ENCODE measurements around the gene ARHGEF17. TPM values are rescaled to one million over a fixed set of nuclear protein-coding genes. Genes with fewer than 3 reads are reported as not detected.

ARHGEF17 gene
- polyA plus RNA-seq, 2 of the 4 experiments (the other 2 are of a cell fraction): 7.0 to 16.2 TPM

DNA sequence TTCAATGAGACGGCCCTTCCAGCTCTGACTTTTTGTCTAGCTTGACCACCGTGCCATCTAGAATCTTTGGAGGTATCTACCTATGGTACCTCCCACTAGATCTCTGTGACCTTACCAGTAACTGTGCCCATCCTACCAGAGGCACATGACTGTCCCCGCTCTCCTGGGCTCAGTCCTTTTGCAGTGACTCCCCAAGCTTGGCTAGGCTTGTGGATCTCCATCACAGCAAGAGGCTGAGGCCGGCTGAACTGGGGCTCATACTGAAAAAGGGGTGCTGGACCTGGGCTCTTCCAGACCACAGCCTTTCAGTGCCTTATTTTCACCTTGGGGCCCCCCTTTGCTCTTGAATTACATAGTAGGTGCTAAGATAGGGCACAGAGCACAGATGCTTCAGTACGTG lies 95.5 kb downstream of the ARHGEF17 start:
- no peaks in the 10 kb centered on the region for H3K4me1 ChIP-seq
- no peak overlapping the region for H3K27ac ChIP-seq
- WGBS (ENCODE audit: missing lambda C conversion rate): 85% methylated on average over 5 of the region's 5 CpGs
- no peak for TF ChIP-seq POLR2A (IDR thresholded peaks at IDR 0.05; ENCODE audit: low read length)
- no peak for TF ChIP-seq MAFK (IDR thresholded peaks at IDR 0.05; ENCODE audit: partially characterized antibody)
- TF ChIP-seq MYC (IDR thresholded peaks at IDR 0.05; ENCODE audit: borderline replicate concordance, low read length): no peak
- no peak for TF ChIP-seq PHF8 (IDR thresholded peaks at IDR 0.05; ENCODE audit: borderline replicate concordance, low read depth)
- FAIRE-seq: no peak
- no peak for DNase-seq (ENCODE audit: low read depth in 1 of 2, low spot score in 1 of 2)
- ChIA-PET CTCF (interaction anchor here (0.7 to 24.4 kb wide), 13 partner anchors 10 to 258 kb away, joined by 3 to 667 read pairs (median 4); partner anchors contain the start of gene RELT), POLR2A (no interaction called here)
- no peak for ATAC-seq
- H3K9me3 ChIP-seq: no peaks in the 10 kb centered on the region
- no peak overlapping the region for H3K4me2 ChIP-seq
- H3K4me3 ChIP-seq: no peak overlapping the region

DNA sequence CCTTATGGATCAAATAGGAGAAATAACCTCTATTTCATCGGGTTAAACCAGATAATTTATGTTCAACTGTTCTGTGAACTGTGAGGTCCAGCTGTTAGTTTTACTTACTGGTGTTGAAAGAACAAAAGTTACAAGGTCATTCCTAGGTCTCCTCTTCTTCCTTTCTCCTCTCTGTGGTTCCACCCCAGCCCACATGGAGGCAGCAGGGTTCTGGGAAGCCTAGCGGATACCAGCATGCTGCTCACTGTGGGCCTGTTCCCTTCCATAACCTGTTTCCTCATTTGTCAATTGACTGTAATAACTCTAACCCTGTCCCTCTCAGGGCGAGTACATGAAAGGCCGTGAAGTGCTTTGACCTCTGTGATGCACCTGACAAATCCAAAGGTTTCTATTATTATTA lies 96.0 kb downstream of the ARHGEF17 start:
- Histone ChIP-seq H3K4me2 (no peak overlapping the region), H3K4me1 (no peaks in the 10 kb centered on the region), H3K4me3 (no peak overlapping the region), H3K27ac (no peak overlapping the region), H3K9me3 (no peaks in the 10 kb centered on the region)
- WGBS (ENCODE audit: missing lambda C conversion rate): 74% methylated on average over 4 of the region's 4 CpGs
- peak; percentile 59 to 63 for DNase-seq (ENCODE audit: low read depth in 1 of 2, low spot score in 1 of 2)
- ATAC-seq: peak; percentile 74 to 88
- no peak for FAIRE-seq
- CTCF ChIA-PET: interaction anchor here (0.6 to 24.4 kb wide), 12 partner anchors 9 to 258 kb away, joined by 3 to 667 read pairs (median 4); partner anchors contain the start of gene RELT
- TF ChIP-seq JUN (IDR thresholded peaks at IDR 0.05) (no peak), CBX2 (IDR thresholded peaks at IDR 0.05; ENCODE audit: borderline replicate concordance, low read depth) (no peak), NFE2L2 (conservative IDR thresholded peaks at IDR 0.05; ENCODE audit: low read length) (no peak), SMC3 (IDR thresholded peaks at IDR 0.05) (peak; percentile 54), RAD21 (conservative IDR thresholded peaks at IDR 0.05 in 1 of 2, IDR thresholded peaks at IDR 0.05 in 1 of 2) (peak; percentile 48 to 73), POLR2A (IDR thresholded peaks at IDR 0.05; ENCODE audit: low read length) (no peak), MYC (IDR thresholded peaks at IDR 0.05; ENCODE audit: borderline replicate concordance, low read length) (no peak), RNF2 (IDR thresholded peaks at IDR 0.05; ENCODE audit: borderline replicate concordance, low read depth) (no peak), CBX8 (IDR thresholded peaks at IDR 0.05) (no peak), TP53 (CRISPR knock-in tag; IDR thresholded peaks at IDR 0.05) (no peak), NPAS2 (CRISPR knock-in tag; IDR thresholded peaks at IDR 0.05; ENCODE audit: borderline replicate concordance) (no peak), SREBF2 (IDR thresholded peaks at IDR 0.05) (no peak), HOXB5 (CRISPR knock-in tag; IDR thresholded peaks at IDR 0.05) (no peak), RCOR1 (IDR thresholded peaks at IDR 0.05; ENCODE audit: low read depth, low read length) (no peak), GATA3 (IDR thresholded peaks at IDR 0.05; ENCODE audit: borderline replicate concordance) (no peak), NR3C1 (IDR thresholded peaks at IDR 0.05) (no peak), CHD2 (IDR thresholded peaks at IDR 0.05; ENCODE audit: low read length, partially characterized antibody) (no peak), CEBPB (IDR thresholded peaks at IDR 0.05) (no peak), POLR2AphosphoS2 (conservative IDR thresholded peaks at IDR 0.05; ENCODE audit: low read length) (no peak; the same call in 1 of the 2 replicates), ESRRA (IDR thresholded peaks at IDR 0.05; ENCODE audit: borderline replicate concordance, low read length) (no peak)
- TF ChIP-seq, protein P1, sequence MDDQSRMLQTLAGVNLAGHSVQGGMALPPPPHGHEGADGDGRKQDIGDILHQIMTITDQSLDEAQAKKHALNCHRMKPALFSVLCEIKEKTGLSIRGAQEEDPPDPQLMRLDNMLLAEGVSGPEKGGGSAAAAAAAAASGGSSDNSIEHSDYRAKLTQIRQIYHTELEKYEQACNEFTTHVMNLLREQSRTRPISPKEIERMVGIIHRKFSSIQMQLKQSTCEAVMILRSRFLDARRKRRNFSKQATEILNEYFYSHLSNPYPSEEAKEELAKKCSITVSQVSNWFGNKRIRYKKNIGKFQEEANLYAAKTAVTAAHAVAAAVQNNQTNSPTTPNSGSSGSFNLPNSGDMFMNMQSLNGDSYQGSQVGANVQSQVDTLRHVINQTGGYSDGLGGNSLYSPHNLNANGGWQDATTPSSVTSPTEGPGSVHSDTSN (IDR thresholded peaks at IDR 0.05): no peak
- TF ChIP-seq, protein P2, sequence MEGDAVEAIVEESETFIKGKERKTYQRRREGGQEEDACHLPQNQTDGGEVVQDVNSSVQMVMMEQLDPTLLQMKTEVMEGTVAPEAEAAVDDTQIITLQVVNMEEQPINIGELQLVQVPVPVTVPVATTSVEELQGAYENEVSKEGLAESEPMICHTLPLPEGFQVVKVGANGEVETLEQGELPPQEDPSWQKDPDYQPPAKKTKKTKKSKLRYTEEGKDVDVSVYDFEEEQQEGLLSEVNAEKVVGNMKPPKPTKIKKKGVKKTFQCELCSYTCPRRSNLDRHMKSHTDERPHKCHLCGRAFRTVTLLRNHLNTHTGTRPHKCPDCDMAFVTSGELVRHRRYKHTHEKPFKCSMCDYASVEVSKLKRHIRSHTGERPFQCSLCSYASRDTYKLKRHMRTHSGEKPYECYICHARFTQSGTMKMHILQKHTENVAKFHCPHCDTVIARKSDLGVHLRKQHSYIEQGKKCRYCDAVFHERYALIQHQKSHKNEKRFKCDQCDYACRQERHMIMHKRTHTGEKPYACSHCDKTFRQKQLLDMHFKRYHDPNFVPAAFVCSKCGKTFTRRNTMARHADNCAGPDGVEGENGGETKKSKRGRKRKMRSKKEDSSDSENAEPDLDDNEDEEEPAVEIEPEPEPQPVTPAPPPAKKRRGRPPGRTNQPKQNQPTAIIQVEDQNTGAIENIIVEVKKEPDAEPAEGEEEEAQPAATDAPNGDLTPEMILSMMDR (IDR thresholded peaks at IDR 0.05): peak; percentile 45
- POLR2A ChIA-PET: no interaction called here

Data from A549 (cell line).